Calu3 (cell line): Measurements from ENCODE around the gene ENO2. TPM values are rescaled to one million over a fixed set of nuclear protein-coding genes. Genes with fewer than 3 reads are reported as not detected.

Experiments
- BruUV-seq: library from RNA; stranded (reverse); fragments of 400-500 nt; replicated peaks from 2 replicates; lab custom pipeline; 2021; lab: Mats Ljungman, UMichigan
- CTCF ChIA-PET: fragments of 300-600 bp; sonication (Branson Sonifier 250); formaldehyde crosslinking; loops from one replicate; lab custom pipeline; 2022; ENCODE audit warnings: antibody characterized with exemption; lab: Charles Lee
- DNase-seq: peaks from one replicate; pipeline ENCODE4 v3.0.0; 2022
- H3K27ac Mint-ChIP-seq: one replicate; pipeline ENCODE4 v1.8.0; 2022; ENCODE audit warnings: mixed read lengths; ENCODE audit not compliant: unreplicated experiment
- H3K27me3 Mint-ChIP-seq: one replicate; pipeline ENCODE4 v1.8.0; 2022; ENCODE audit warnings: mixed read lengths; ENCODE audit not compliant: unreplicated experiment
- H3K36me3 Mint-ChIP-seq: one replicate; pipeline ENCODE4 v1.8.0; 2022; ENCODE audit warnings: mild to moderate bottlenecking, moderate library complexity, mixed read lengths; ENCODE audit not compliant: insufficient read depth, unreplicated experiment
- H3K4me1 Mint-ChIP-seq: one replicate; pipeline ENCODE4 v1.8.0; 2022; ENCODE audit warnings: mild to moderate bottlenecking, low read depth, mixed read lengths; ENCODE audit not compliant: unreplicated experiment
- H3K4me3 Mint-ChIP-seq: one replicate; pipeline ENCODE4 v1.8.0; 2022; ENCODE audit warnings: mild to moderate bottlenecking, low read depth, moderate library complexity, mixed read lengths; ENCODE audit not compliant: unreplicated experiment
- H3K9me3 Mint-ChIP-seq: one replicate; pipeline ENCODE4 v1.8.0; 2022; ENCODE audit warnings: low read depth, mixed read lengths; ENCODE audit not compliant: unreplicated experiment
- intact Hi-C: fragments of 100-400 bp; cut with micrococcal nuclease; formaldehyde crosslinking; loops from one replicate; pipeline ENCODE4 v1.10.0; 2022; ENCODE audit not compliant: unreplicated experiment
- total RNA-seq: library from RNA; stranded (reverse); gene quantifications from 2 replicates; pipeline ENCODE4 v1.2.3, GENCODE V29; 2022
- TF ChIP-seq, protein P1 (sequence below): fragments of 200-600 bp; IDR thresholded peaks from one replicate; pipeline ENCODE4 v1.8.0; 2022; ENCODE audit warnings: antibody characterized with exemption; ENCODE audit not compliant: unreplicated experiment

Gene ENO2
- total RNA-seq, 1 experiment from 2014 or later, result 16.1 TPM

DNA sequence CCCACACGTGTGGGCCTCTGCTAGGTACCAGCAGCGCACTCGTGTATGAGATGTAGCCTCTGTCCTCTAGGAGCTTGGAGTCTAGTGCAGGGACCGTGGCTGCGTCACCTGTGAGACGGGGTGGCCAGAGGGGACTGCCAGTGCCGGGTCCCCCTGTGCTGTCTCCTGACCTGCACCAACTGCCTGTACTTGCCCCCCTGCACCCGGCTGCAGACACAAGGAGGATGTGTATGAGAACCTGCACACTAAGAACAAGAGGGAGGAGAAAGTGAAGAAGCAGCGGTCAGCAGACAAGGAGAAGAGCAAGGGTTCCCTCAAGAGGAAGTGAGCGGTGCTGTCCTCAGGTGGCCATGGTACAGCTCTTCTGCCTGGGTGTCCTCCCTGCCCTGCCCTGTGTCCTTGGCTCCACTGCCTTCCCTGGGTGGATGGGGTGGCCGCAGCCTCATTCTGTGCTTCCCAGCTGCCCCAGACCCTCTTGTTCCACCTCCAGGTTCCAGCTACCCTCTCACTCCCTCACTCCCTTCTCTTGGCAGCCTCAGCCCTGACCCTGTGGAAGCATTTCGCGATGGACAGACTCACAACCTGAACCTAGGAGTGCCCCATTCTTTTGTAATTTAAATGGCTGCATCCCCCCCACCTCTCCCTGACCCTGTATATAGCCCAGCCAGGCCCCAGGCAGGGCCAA lies 46.4 kb downstream of the ENO2 start:
- Mint-ChIP-seq H3K4me3 (peak overlapping the region; percentile 79), H3K27ac (peak overlapping the region; percentile 87), H3K36me3 (peaks cover 89% of the 10 kb centered on the region), H3K27me3 (no peaks in the 10 kb centered on the region), H3K9me3 (no peaks in the 10 kb centered on the region), H3K4me1 (peaks cover 30% of the 10 kb centered on the region)
- intact Hi-C loops, result no loop called here
- CTCF ChIA-PET, result interaction anchor here (0.5 to 5.5 kb wide), 3 partner anchors 11 to 997 kb away, joined by 4 to 90 read pairs (median 6); partner anchors contain the start of genes C12orf57 and RNU7-1
- BruUV-seq, result no TSS peak
- no peak for DNase-seq
- TF ChIP-seq, protein P1, sequence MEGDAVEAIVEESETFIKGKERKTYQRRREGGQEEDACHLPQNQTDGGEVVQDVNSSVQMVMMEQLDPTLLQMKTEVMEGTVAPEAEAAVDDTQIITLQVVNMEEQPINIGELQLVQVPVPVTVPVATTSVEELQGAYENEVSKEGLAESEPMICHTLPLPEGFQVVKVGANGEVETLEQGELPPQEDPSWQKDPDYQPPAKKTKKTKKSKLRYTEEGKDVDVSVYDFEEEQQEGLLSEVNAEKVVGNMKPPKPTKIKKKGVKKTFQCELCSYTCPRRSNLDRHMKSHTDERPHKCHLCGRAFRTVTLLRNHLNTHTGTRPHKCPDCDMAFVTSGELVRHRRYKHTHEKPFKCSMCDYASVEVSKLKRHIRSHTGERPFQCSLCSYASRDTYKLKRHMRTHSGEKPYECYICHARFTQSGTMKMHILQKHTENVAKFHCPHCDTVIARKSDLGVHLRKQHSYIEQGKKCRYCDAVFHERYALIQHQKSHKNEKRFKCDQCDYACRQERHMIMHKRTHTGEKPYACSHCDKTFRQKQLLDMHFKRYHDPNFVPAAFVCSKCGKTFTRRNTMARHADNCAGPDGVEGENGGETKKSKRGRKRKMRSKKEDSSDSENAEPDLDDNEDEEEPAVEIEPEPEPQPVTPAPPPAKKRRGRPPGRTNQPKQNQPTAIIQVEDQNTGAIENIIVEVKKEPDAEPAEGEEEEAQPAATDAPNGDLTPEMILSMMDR, result no peak

DNA sequence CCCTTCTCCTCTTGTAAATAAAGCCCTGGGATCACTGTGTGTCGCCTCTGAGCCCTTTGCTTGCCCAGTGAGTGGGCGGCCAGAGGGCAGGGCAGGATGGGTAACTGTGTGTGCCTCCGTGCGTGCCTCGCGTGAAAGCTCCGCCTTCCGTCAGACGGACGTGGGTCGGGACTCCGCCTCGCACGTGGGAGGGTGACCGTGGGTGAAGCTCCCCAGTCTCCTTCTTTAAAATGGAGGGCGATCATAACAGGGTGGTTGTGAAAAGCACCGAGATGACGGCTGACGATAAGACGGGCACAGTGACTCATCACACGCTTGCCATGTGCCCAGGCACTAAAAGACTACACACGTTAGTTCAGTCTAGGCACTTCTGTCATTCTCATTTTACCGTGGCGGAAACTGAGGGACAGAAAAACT lies 46.9 kb downstream of the ENO2 start:
- TSS peak; percentile 52 for BruUV-seq
- Mint-ChIP-seq H3K4me1 (peaks cover 34% of the 10 kb centered on the region), H3K9me3 (no peaks in the 10 kb centered on the region), H3K27me3 (no peaks in the 10 kb centered on the region), H3K36me3 (peaks cover 89% of the 10 kb centered on the region), H3K27ac (peak overlapping the region; percentile 87), H3K4me3 (peak overlapping the region; percentile 79)
- DNase-seq, result no peak
- TF ChIP-seq, protein P1, result no peak
- intact Hi-C loops, result no loop called here
- CTCF ChIA-PET, result interaction anchor here (1.4 to 5.5 kb wide), 7 partner anchors 9 to 92 kb away, joined by 3 to 90 read pairs (median 4); partner anchors contain the start of genes C12orf57, RNU7-1 and SPSB2

DNA sequence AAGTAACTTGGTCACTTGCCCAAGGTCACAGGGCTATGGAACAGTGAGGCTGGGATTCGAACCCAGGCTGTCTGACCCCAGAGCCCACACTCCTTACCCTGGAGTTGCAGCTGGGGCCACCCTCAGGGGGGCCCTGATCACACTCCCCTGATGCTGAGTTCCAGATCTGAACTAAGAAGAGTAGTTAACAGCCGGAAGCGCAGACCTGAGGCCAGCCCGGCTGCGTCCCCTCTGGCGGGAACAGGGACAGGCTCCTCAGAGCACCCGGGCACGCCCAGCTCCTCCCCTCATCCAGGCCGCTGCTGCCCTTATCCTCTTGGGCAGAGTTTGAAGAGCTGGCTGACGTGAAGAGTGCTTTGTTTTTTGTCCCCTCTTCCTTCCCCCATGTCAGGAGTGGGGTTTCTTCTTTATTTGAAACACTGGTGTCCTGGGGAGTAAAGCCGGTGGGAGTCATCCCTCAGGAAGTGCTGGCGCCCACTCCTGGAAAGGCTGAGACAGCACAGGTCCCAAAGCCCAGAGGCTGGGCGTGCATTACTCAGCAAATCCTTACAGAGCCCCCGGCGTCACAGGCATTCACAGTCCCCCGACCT lies 47.4 kb downstream of the ENO2 start:
- CTCF ChIA-PET, result interaction anchor here (1.0 to 5.5 kb wide), 8 partner anchors 9 to 109 kb away, joined by 3 to 90 read pairs (median 4); partner anchors contain the start of genes C12orf57, RNU7-1 and SPSB2
- TF ChIP-seq, protein P1, result peak; percentile 67
- Mint-ChIP-seq H3K9me3 (no peaks in the 10 kb centered on the region), H3K27me3 (no peaks in the 10 kb centered on the region), H3K36me3 (peaks cover 89% of the 10 kb centered on the region), H3K4me1 (peaks cover 38% of the 10 kb centered on the region), H3K4me3 (peak overlapping the region; percentile 79), H3K27ac (peak overlapping the region; percentile 87)
- BruUV-seq, result no TSS peak
- DNase-seq, result peak; percentile 77
- intact Hi-C loops, result loop anchor here (1.0 kb wide), 1 partner anchor 17 kb away; the partner anchor contains the start of gene C12orf57

DNA sequence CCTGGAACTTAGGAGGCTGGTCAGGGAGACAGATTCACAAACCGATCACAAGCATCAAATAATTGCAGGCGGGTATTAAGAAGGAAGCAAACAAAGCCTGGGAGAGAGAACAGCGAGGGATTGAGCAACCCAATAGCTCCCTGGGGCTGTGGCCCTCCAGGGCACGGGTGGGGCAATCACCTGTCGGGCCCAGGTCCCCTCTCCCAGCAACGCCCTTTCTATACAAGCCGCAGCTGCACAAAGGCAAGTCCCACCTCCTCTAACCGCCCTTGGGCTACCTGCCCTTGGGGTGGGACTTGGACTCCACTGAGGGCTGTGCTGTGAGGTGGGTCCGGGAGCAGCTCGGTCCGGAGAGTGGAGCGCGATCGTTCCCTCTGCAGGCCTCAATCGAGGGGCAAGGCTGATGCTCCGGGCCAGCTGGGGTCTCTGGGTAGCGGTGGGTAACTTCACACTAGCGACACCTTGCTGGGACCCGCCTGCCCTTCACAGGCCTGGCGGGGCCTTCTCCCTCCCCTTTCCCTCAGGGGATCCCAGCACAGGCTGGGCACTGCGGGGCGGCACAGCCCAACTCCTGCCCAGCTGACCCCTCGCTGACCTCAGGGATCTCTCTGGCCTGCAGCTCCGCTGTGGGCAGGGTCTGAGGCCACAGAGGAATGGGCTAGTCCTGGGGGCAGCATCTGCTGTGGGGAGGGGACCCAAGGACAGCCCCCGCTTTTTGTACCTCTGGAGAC lies 48.1 kb downstream of the ENO2 start:
- peaks cover 92% of the 10 kb centered on the region for H3K36me3 Mint-ChIP-seq
- intact Hi-C loops, result loop anchor here (1.0 kb wide), 1 partner anchor 18 kb away; the partner anchor contains the start of gene C12orf57
- TF ChIP-seq, protein P1, result no peak
- peak overlapping the region; percentile 79 for H3K4me3 Mint-ChIP-seq
- H3K27me3 Mint-ChIP-seq, result no peaks in the 10 kb centered on the region
- H3K27ac Mint-ChIP-seq, result peak overlapping the region; percentile 87
- CTCF ChIA-PET, result interaction anchor here (1.0 to 5.5 kb wide), 8 partner anchors 10 to 110 kb away, joined by 3 to 90 read pairs (median 4); partner anchors contain the start of genes C12orf57, RNU7-1 and SPSB2
- peak; percentile 68 for DNase-seq
- no TSS peak for BruUV-seq
- H3K9me3 Mint-ChIP-seq, result no peaks in the 10 kb centered on the region
- peaks cover 38% of the 10 kb centered on the region for H3K4me1 Mint-ChIP-seq
